SK-N-MC (cell line): Measurements from ENCODE around the gene SHLD1.

Experiments used
- EZH2 ChIP-seq: fragments of 200-600 bp; sonication (generic); IDR thresholded peaks from one replicate; pipeline ENCODE4 v1.6.1; 2017; ENCODE audit warnings: antibody characterized with exemption
- FOXP2 ChIP-seq: optimal IDR thresholded peaks from 2 replicates; pipeline ENCODE3; 2011; ENCODE audit warnings: mild to moderate bottlenecking, moderate library complexity; ENCODE audit not compliant: insufficient read depth; ENCODE audit errors: extremely low read length, control extremely low read depth
- POLR2AphosphoS5 ChIP-seq: IDR thresholded peaks from 2 replicates; pipeline ENCODE4 v1.6.1; 2012; ENCODE audit warnings: mild to moderate bottlenecking, low read depth, low read length, borderline replicate concordance

DNA sequence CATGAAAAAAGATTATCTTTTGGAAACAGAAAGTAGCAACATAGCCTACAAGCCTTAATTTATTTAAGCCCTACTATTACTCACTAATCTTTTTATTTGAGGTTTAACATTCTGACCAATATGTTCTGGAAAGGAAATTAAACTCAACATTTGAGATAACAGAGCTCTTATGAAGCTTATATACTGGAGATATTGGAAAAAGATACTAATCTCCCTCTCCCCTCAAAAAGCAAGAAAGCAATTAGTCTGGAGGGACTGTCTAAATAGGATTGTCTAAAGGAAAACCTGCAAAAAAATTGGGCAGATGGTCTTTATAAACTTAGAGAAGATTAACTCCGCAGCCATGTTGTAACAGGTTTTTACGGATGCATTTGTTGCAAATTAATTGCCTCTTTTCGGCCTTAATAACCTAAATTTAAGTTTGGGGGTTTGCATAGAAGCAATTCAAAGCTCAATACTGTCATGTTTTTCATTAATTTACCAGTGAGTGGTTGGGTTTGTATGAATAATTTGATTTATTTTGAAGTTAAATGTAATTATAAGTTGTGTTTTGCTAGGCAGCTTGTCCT lies 79.1 kb downstream of the SHLD1 start:
- TF ChIP-seq POLR2AphosphoS5 (no peak), EZH2 (no peak), FOXP2 (no peak)
